Fibroblast of pulmonary artery (primary cell): ENCODE measurements around the gene PPP2CA.
A peak's percentile ranks its signal among the peaks of the same experiment; 100 is the strongest.

Experiments used
- DNase-seq: peaks from one replicate; pipeline ENCODE4 v3.0.0-alpha.2; 2010; ENCODE audit warnings: low read depth
- H3K4me3 ChIP-seq: replicated peaks from 2 replicates; pipeline ENCODE4 v1.5.1; 2011; ENCODE audit warnings: low read depth, mild to moderate bottlenecking, control low read depth, low read length, moderate library complexity
- CTCF ChIP-seq: IDR thresholded peaks from 2 replicates; pipeline ENCODE4 v1.5.1; 2011; ENCODE audit warnings: mild to moderate bottlenecking, control low read depth, low read length, inconsistent platforms; ENCODE audit errors: missing control alignments

Gene PPP2CA

DNA sequence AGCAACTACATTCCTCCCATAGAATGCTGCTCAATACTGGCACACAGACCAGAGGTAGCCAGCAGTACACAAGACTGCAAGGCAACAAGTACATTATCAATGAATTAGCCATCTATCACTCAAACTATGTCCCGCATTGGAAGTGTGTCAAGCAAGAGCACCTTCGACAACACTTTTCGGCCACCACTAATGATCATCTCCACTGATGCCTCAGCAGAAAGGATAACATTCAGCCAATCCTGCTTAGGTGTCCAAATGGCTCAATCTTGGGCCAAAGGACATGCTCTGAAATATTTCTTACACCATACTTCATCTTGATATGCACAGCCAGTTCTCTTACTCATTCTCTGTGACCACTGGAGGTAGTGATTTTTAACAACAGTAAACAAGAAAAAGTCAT is 74.2 kb downstream of the PPP2CA start:
- H3K4me3 ChIP-seq: no peak overlapping the region
- TF ChIP-seq CTCF: no peak
- no peak for DNase-seq

- peak; percentile 61 for DNase-seq
- no peak for TF ChIP-seq CTCF
- H3K4me3 ChIP-seq: no peak overlapping the region
These were observed 76.1 kb downstream of the PPP2CA start for GRCh38 chr5:134149571-134150303.

GRCh38 chr5:134148986-134149539 is 76.8 kb downstream of the PPP2CA start:
- no peak overlapping the region for H3K4me3 ChIP-seq
- DNase-seq: no peak
- TF ChIP-seq CTCF: no peak

- no peak overlapping the region for H3K4me3 ChIP-seq
- no peak for DNase-seq
- TF ChIP-seq CTCF: no peak
These were observed 77.6 kb downstream of the PPP2CA start for GRCh38 chr5:134148316-134148715.

GRCh38 chr5:134146651-134147518 is 79.0 kb downstream of the PPP2CA start:
- TF ChIP-seq CTCF: no peak
- DNase-seq: no peak
- no peak overlapping the region for H3K4me3 ChIP-seq

DNA sequence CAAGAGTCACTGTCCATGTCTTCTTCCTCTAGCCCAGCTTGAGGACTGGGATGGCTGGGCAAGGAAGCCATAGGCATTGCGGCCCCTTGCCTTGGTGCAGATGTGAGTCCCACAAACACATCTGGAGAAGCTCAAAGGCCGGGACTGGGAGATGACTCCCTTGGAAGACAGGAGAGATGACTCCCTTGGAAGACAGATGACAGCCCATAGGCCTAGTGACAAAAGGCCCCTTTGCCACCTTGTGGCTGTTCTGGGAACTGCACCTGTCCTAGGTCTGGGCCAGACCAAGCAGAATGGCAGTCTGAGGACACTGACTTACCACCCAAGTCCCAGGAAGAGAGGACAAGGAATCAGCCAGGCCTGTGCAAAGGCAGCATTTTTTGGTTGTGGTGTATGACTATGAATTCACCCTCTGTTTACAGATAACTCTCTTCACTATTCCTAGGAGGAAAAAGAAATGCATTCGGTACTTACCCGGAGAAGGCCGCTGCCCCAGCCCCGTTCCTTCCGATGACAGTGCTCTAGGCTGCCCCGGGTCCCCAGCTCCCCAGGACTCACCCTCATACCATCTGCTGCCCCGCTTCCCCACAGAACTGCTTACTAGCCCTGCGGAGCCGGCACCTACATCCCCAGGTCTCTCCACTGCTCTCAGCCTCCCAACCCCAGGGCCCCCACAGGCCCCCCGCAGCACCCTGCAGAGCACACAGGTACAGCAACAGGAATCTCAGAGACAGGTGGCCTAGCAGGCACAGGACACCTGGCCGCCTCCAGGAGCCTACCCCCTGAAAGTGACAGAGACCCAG is 79.9 kb downstream of the PPP2CA start:
- peak; percentile 76 for DNase-seq
- no peak overlapping the region for H3K4me3 ChIP-seq
- peak; percentile 97 for TF ChIP-seq CTCF
